IMR-90 (cell line): ENCODE data around the gene HES7. TPM values are rescaled to one million over a fixed set of nuclear protein-coding genes. Genes with fewer than 3 reads are reported as not detected.

ENCODE experiments used
- ATAC-seq: fragments of 200-7000 bp; cut with Tn5 transposase; 2 replicates; pipeline ENCODE4 v1.9.1; 2020; ENCODE audit warnings: low read depth, mild to moderate bottlenecking, moderate library complexity
- BruUV-seq: library from RNA; stranded (reverse); fragments of 400-500 nt; replicated peaks from 2 replicates; lab custom pipeline; 2021; lab: Mats Ljungman, UMichigan
- CTCF ChIA-PET: fragments of 300-600 bp; formaldehyde crosslinking; extraction: SDS; loops from one replicate; lab custom pipeline; 2021; ENCODE audit warnings: antibody characterized with exemption; lab: Yijun Ruan, JAX
- POLR2A ChIA-PET: fragments of 300-600 bp; sonication (Branson Sonifier 250); formaldehyde crosslinking; loops from one replicate; lab custom pipeline; 2022; ENCODE audit warnings: antibody characterized with exemption; ENCODE audit not compliant: unreplicated experiment; lab: Charles Lee
- DNase-seq: peaks from one replicate; pipeline ENCODE4 v3.0.0; 2013
- H2AFZ ChIP-seq: replicated peaks from 2 replicates; pipeline ENCODE3; 2013; ENCODE audit warnings: low read length, mild to moderate bottlenecking; ENCODE audit not compliant: poor library complexity
- H2AK5ac ChIP-seq: 2 replicates; pipeline ENCODE4 v1.6.1; 2013; ENCODE audit warnings: low read depth, low read length, inconsistent platforms
- H2AK9ac ChIP-seq: replicated peaks from 2 replicates; pipeline ENCODE3; 2013; ENCODE audit warnings: mild to moderate bottlenecking, low read depth, low read length, moderate library complexity; ENCODE audit not compliant: poor library complexity
- H2BK120ac ChIP-seq: 2 replicates; pipeline ENCODE4 v1.6.1; 2013; ENCODE audit warnings: low read depth, low read length, inconsistent platforms
- H2BK15ac ChIP-seq: 3 replicates; pipeline ENCODE4 v1.6.1; 2013; ENCODE audit warnings: low read depth, low read length, inconsistent platforms
- H2BK20ac ChIP-seq: 2 replicates; pipeline ENCODE4 v1.6.1; 2013; ENCODE audit warnings: low read depth, mild to moderate bottlenecking, inconsistent platforms, low read length, moderate library complexity
- H2BK5ac ChIP-seq: 2 replicates; pipeline ENCODE4 v1.6.1; 2013; ENCODE audit warnings: mild to moderate bottlenecking, low read depth, low read length, inconsistent platforms; ENCODE audit not compliant: poor library complexity, severe bottlenecking
- H3K14ac ChIP-seq: replicated peaks from 2 replicates; pipeline ENCODE4 v1.6.1; 2013; ENCODE audit warnings: low read depth, low read length, inconsistent platforms
- H3K18ac ChIP-seq: 2 replicates; pipeline ENCODE4 v1.6.1; 2013; ENCODE audit warnings: low read depth, low read length, control low read depth
- H3K23ac ChIP-seq: 2 replicates; pipeline ENCODE4 v1.6.1; 2013; ENCODE audit warnings: low read depth, low read length, inconsistent platforms
- H3K27ac ChIP-seq: 2 replicates; pipeline ENCODE4 v1.5.1; 2013; ENCODE audit warnings: mild to moderate bottlenecking, control low read depth, low read length; ENCODE audit not compliant: insufficient read depth
- H3K27me3 ChIP-seq: 2 replicates; pipeline ENCODE4 v1.6.1; 2013; ENCODE audit warnings: low read length; ENCODE audit not compliant: control insufficient read depth, insufficient read depth
- H3K36me3 ChIP-seq: 2 replicates; pipeline ENCODE4 v1.6.1; 2013; ENCODE audit warnings: low read length, mixed read lengths; ENCODE audit not compliant: control insufficient read depth, insufficient read depth
- H3K4ac ChIP-seq: 2 replicates; pipeline ENCODE4 v1.6.1; 2013; ENCODE audit warnings: low read depth, low read length, inconsistent platforms
- H3K4me1 ChIP-seq: 2 replicates; pipeline ENCODE4 v1.6.1; 2013; ENCODE audit warnings: low read length, mixed read lengths; ENCODE audit not compliant: control insufficient read depth, insufficient read depth
- H3K4me2 ChIP-seq: 2 replicates; pipeline ENCODE4 v1.6.1; 2013; ENCODE audit warnings: low read depth, mild to moderate bottlenecking, control low read depth, low read length, moderate library complexity
- H3K4me3 ChIP-seq: 2 replicates; pipeline ENCODE4 v1.5.1; 2013; ENCODE audit warnings: low read depth, mild to moderate bottlenecking, control low read depth, low read length, moderate library complexity; ENCODE audit not compliant: insufficient read depth
- H3K56ac ChIP-seq: 2 replicates; pipeline ENCODE4 v1.6.1; 2013; ENCODE audit warnings: low read length, inconsistent platforms; ENCODE audit not compliant: insufficient read depth; ENCODE audit errors: extremely low read depth
- H3K79me1 ChIP-seq, 2 experiments: 2 replicates each; pipeline ENCODE4 v1.6.1; 2013; ENCODE audit warnings: low read length in 2 of 2, inconsistent platforms in 1 of 2, low read depth in 1 of 2
- H3K9ac ChIP-seq: 2 replicates; pipeline ENCODE4 v1.6.1; 2013; ENCODE audit warnings: low read depth, low read length, control low read depth
- H3K9me1 ChIP-seq: 2 replicates; pipeline ENCODE4 v1.6.1; 2013; ENCODE audit warnings: low read length, inconsistent platforms; ENCODE audit not compliant: insufficient read depth
- H3K9me3 ChIP-seq: 2 replicates; pipeline ENCODE4 v1.6.1; 2013; ENCODE audit warnings: low read length; ENCODE audit not compliant: control insufficient read depth, insufficient read depth
- H4K20me1 ChIP-seq: 2 replicates; pipeline ENCODE4 v1.6.1; 2013; ENCODE audit warnings: low read length, inconsistent platforms; ENCODE audit not compliant: insufficient read depth
- H4K5ac ChIP-seq: 2 replicates; pipeline ENCODE4 v1.6.1; 2013; ENCODE audit warnings: mild to moderate bottlenecking, low read depth, low read length, control low read depth
- H4K8ac ChIP-seq, 2 experiments: 2 replicates each; pipeline ENCODE4 v1.6.1; 2013; ENCODE audit warnings: low read depth in 2 of 2, low read length in 2 of 2, control low read depth in 1 of 2, inconsistent platforms in 1 of 2
- H4K91ac ChIP-seq: 2 replicates; pipeline ENCODE4 v1.6.1; 2013; ENCODE audit warnings: low read depth, low read length, inconsistent platforms; ENCODE audit not compliant: insufficient read depth
- BHLHE40 ChIP-seq: fragments of 150-350 bp; IDR thresholded peaks from 2 replicates; pipeline ENCODE4 v1.6.1; 2016; ENCODE audit warnings: mild to moderate bottlenecking, low read depth, low read length
- CHD1 ChIP-seq: IDR thresholded peaks from 2 replicates; pipeline ENCODE4 v1.6.1; 2012; ENCODE audit warnings: low read depth, low read length, improper control_type of control experiment
- FOS ChIP-seq: fragments of 150-350 bp; IDR thresholded peaks from 2 replicates; pipeline ENCODE4 v1.6.1; 2016; ENCODE audit warnings: low read depth, low read length
- MAZ ChIP-seq: IDR thresholded peaks from 2 replicates; pipeline ENCODE4 v1.6.1; 2012; ENCODE audit warnings: low read depth, mild to moderate bottlenecking, low read length, improper control_type of control experiment, moderate library complexity, borderline replicate concordance
- MXI1 ChIP-seq: IDR thresholded peaks from 2 replicates; pipeline ENCODE4 v1.6.1; 2012; ENCODE audit warnings: low read depth, mild to moderate bottlenecking, low read length, moderate library complexity, borderline replicate concordance
- NFE2L2 ChIP-seq: fragments of 150-350 bp; IDR thresholded peaks from 2 replicates; pipeline ENCODE4 v1.6.1; 2016; ENCODE audit warnings: low read depth, mild to moderate bottlenecking, low read length
- RAD21 ChIP-seq: IDR thresholded peaks from 2 replicates; pipeline ENCODE4 v1.6.1; 2012; ENCODE audit warnings: low read length, improper control_type of control experiment
- RCOR1 ChIP-seq: IDR thresholded peaks from 2 replicates; pipeline ENCODE4 v1.6.1; 2012; ENCODE audit warnings: mild to moderate bottlenecking, low read length, improper control_type of control experiment; ENCODE audit not compliant: insufficient replicate concordance
- RFX5 ChIP-seq: IDR thresholded peaks from 2 replicates; pipeline ENCODE4 v1.8.0; 2012; ENCODE audit warnings: low read depth, mild to moderate bottlenecking, low read length, moderate library complexity
- SMC3 ChIP-seq: fragments of 150-350 bp; IDR thresholded peaks from 2 replicates; pipeline ENCODE4 v1.6.1; 2016; ENCODE audit warnings: low read depth, mild to moderate bottlenecking, antibody characterized with exemption, low read length, moderate library complexity
- WGBS, 2 experiments: methylation state at CpG; one replicate each; pipeline versions ENCODE4 v1.1.5 to v1.1.7; 2013; ENCODE audit warnings: missing lambda C conversion rate in 2 of 2; ENCODE audit not compliant: insufficient read length in 1 of 2; ENCODE audit errors: extremely low coverage in 2 of 2; 5-methylcytosine and 5-hydroxymethylcytosine counted together
- dilution Hi-C: fragments of 300-500 bp; cut with HindIII; formaldehyde crosslinking; loops from one replicate; pipeline ENCODE4 v1.14.3; 2018; ENCODE audit warnings: low sequenced_read_pairs; ENCODE audit not compliant: unreplicated experiment
- in situ Hi-C: fragments of 300-500 bp; cut with MboI; formaldehyde crosslinking; loops from 3 replicates; pipeline ENCODE4 v1.14.3; 2019; ENCODE audit warnings: low sequenced_read_pairs, inconsistent platforms, mixed read lengths
- intact Hi-C: fragments of 100-400 bp; cut with micrococcal nuclease; formaldehyde crosslinking; loops from 2 replicates; pipeline ENCODE4 v1.10.0; 2022
- polyA plus RNA-seq, 3 experiments: library from polyadenylated mRNA; depleted of rRNA; stranded (reverse); fragments of >200 nt; gene quantifications; 2 replicates each; pipeline ENCODE4 v1.2.3, GENCODE V29; 2012; ENCODE audit warnings: low replicate concordance in 1 of 3
- total RNA-seq: library from RNA; depleted of rRNA; stranded (reverse); fragments of >200 nt; gene quantifications from 2 replicates; pipeline ENCODE4 v1.2.3, GENCODE V29; 2012
- TF ChIP-seq, protein P1 (sequence below): fragments of 150-350 bp; IDR thresholded peaks from 2 replicates; pipeline ENCODE4 v1.6.1; 2017; ENCODE audit warnings: mild to moderate bottlenecking, antibody characterized with exemption, low read length, low read depth
- TF ChIP-seq, protein P2 (sequence below): fragments of 150-350 bp; IDR thresholded peaks from 2 replicates; pipeline ENCODE4 v1.6.1; 2016; ENCODE audit warnings: low read depth, mild to moderate bottlenecking, low read length, moderate library complexity, borderline replicate concordance

Gene HES7
- total and polyA plus RNA-seq, 2 of the 4 experiments (the other 2 are of a cell fraction) = 0.43 TPM; not detected in 1

DNA sequence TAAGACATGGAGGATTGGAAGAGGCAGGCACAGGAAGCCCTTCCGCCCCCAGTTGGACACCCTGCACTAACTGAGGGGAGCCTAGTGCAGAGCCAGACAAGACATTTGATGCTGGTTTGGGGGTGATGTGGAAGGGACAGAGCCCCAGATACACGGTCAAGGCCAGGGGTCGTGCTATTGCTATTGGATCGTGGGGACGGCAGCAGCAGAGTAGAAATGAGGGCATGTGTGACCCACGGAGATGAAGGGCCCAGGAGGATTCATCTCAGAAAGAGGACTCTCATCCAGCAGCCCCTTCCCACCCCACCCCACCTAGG lies 40.9 kb upstream of the HES7 start:
- Histone ChIP-seq H3K18ac (no peak overlapping the region), H4K91ac (no peak overlapping the region), H3K9ac (no peak overlapping the region), H3K36me3 (peaks cover 8% of the 10 kb centered on the region), H2AK9ac (no peak overlapping the region), H2BK15ac (no peak overlapping the region), H3K9me1 (peaks cover 7% of the 10 kb centered on the region), H3K56ac (no peak overlapping the region), H3K9me3 (no peaks in the 10 kb centered on the region), H4K20me1 (peaks cover 11% of the 10 kb centered on the region), H3K27me3 (no peaks in the 10 kb centered on the region), H2AFZ (peak overlapping the region; percentile 59), H3K27ac (no peak overlapping the region), H3K4me3 (no peak overlapping the region), H3K14ac (no peak overlapping the region), H3K79me1 (peaks cover 21 to 29% of the 10 kb centered on the region in 2 experiments), H3K4ac (0 out of 2 replicates have a peak overlapping the region, but pooled peaks have one; percentile 12), H3K23ac (peak overlapping the region; percentile 36; the same call in 1 of the 2 replicates), H3K4me1 (peaks cover 26% of the 10 kb centered on the region), H2BK120ac (peak overlapping the region; percentile 8; the same call in 1 of the 2 replicates), H4K5ac (no peak overlapping the region), H2BK5ac (no peak overlapping the region), H3K4me2 (no peak overlapping the region), H2AK5ac (no peak overlapping the region), H2BK20ac (no peak overlapping the region), H4K8ac (peak overlapping the region in 1 of 2 experiments; percentile 93; a peak in 1 of 4 replicates)
- dilution Hi-C loops (no loop called here), intact Hi-C loops (no loop called here), in situ Hi-C loops (loop anchor here (25.0 kb wide), 1 partner anchor 927 kb away; the partner anchor contains the start of genes DVL2, GABARAP and PHF23)
- no TSS peak for BruUV-seq
- no peak for TF ChIP-seq RAD21
- TF ChIP-seq, protein P1, sequence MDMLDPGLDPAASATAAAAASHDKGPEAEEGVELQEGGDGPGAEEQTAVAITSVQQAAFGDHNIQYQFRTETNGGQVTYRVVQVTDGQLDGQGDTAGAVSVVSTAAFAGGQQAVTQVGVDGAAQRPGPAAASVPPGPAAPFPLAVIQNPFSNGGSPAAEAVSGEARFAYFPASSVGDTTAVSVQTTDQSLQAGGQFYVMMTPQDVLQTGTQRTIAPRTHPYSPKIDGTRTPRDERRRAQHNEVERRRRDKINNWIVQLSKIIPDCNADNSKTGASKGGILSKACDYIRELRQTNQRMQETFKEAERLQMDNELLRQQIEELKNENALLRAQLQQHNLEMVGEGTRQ = no peak
- no peak for TF ChIP-seq SMC3
- no peak for TF ChIP-seq NFE2L2
- no peak for TF ChIP-seq RCOR1
- TF ChIP-seq RFX5 = no peak
- no peak for TF ChIP-seq BHLHE40
- TF ChIP-seq CHD1 = no peak
- no peak for TF ChIP-seq MAZ
- no peak for TF ChIP-seq MXI1
- TF ChIP-seq, protein P2, sequence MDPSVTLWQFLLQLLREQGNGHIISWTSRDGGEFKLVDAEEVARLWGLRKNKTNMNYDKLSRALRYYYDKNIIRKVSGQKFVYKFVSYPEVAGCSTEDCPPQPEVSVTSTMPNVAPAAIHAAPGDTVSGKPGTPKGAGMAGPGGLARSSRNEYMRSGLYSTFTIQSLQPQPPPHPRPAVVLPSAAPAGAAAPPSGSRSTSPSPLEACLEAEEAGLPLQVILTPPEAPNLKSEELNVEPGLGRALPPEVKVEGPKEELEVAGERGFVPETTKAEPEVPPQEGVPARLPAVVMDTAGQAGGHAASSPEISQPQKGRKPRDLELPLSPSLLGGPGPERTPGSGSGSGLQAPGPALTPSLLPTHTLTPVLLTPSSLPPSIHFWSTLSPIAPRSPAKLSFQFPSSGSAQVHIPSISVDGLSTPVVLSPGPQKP = no peak
- no peak for TF ChIP-seq FOS
- ATAC-seq (no peak), DNase-seq (no peak)
- WGBS, 2 experiments = 80% methylated on average over 1 of the region's 6 CpGs; no CpG with 5 or more reads in 1 of the 2 experiments
- ChIA-PET POLR2A (no interaction called here), CTCF (no interaction called here)
